OCI-LY3 (cell line): Measurements from ENCODE around the gene P2RX3.

Experiments used
- H2AFZ ChIP-seq: fragments of 200-600, 300-600 bp; shearing (Covaris generic); 2 replicates; pipeline ENCODE4 v1.6.0; 2014; ENCODE audit warnings: antibody characterized with exemption, low read depth, low read length
- H3K27ac ChIP-seq: fragments of 200-600, 300-600 bp; sonication (generic); 2 replicates; pipeline ENCODE4 v1.5.1; 2014; ENCODE audit warnings: mild to moderate bottlenecking, low read length, moderate library complexity, mixed read lengths
- H3K27me3 ChIP-seq: fragments of 200-600, 300-600 bp; sonication (generic); 2 replicates; pipeline ENCODE4 v1.6.1; 2014; ENCODE audit warnings: low read depth, low read length, mixed read lengths
- H3K36me3 ChIP-seq: fragments of 200-600, 300-600 bp; sonication (generic); replicated peaks from 2 replicates; pipeline ENCODE3; 2014; ENCODE audit warnings: low read depth, low read length, mixed read lengths
- H3K4me1 ChIP-seq: fragments of 300-600, 200-600 bp; sonication (generic); 2 replicates; pipeline ENCODE4 v1.6.1; 2014; ENCODE audit warnings: low read length, mixed read lengths
- H3K4me2 ChIP-seq: fragments of 200-600, 300-600 bp; sonication (generic); 2 replicates; pipeline ENCODE4 v1.6.1; 2014; ENCODE audit warnings: low read length, mixed read lengths
- H3K4me3 ChIP-seq: fragments of 300-600, 200-600 bp; sonication (generic); 2 replicates; pipeline ENCODE4 v1.5.1; 2014; ENCODE audit warnings: antibody characterized with exemption, mild to moderate bottlenecking, low read length, moderate library complexity
- H3K79me2 ChIP-seq: fragments of 300-600, 200-600 bp; shearing (Covaris generic); 2 replicates; pipeline ENCODE4 v1.6.1; 2014; ENCODE audit warnings: mild to moderate bottlenecking, low read length, mixed read lengths
- H3K9ac ChIP-seq: fragments of 300-600, 200-600 bp; shearing (Covaris generic); 2 replicates; pipeline ENCODE4 v1.6.0; 2014; ENCODE audit warnings: mild to moderate bottlenecking, low read length, moderate library complexity
- H3K9me3 ChIP-seq: fragments of 200-600, 300-600 bp; shearing (Covaris generic); 2 replicates; pipeline ENCODE4 v1.6.1; 2014; ENCODE audit warnings: low read length, mixed read lengths; ENCODE audit not compliant: insufficient read depth
- H4K20me1 ChIP-seq: fragments of 200-600, 300-600 bp; sonication (generic); 2 replicates; pipeline ENCODE4 v1.6.1; 2016; ENCODE audit warnings: low read length, mixed read lengths; ENCODE audit not compliant: insufficient read depth
- EZH2phosphoT487 ChIP-seq: fragments of 200-600 bp; shearing (Covaris generic); IDR thresholded peaks from 2 replicates; pipeline ENCODE4 v1.6.1; 2018; ENCODE audit warnings: antibody characterized with exemption, mixed run types, low read depth
- TF ChIP-seq, protein P1 (sequence below): fragments of 200-600, 300-600 bp; sonication (generic); IDR thresholded peaks from 2 replicates; pipeline ENCODE4 v1.5.1; 2014; ENCODE audit warnings: antibody characterized with exemption, low read length, low read depth

The P2RX3 gene

DNA sequence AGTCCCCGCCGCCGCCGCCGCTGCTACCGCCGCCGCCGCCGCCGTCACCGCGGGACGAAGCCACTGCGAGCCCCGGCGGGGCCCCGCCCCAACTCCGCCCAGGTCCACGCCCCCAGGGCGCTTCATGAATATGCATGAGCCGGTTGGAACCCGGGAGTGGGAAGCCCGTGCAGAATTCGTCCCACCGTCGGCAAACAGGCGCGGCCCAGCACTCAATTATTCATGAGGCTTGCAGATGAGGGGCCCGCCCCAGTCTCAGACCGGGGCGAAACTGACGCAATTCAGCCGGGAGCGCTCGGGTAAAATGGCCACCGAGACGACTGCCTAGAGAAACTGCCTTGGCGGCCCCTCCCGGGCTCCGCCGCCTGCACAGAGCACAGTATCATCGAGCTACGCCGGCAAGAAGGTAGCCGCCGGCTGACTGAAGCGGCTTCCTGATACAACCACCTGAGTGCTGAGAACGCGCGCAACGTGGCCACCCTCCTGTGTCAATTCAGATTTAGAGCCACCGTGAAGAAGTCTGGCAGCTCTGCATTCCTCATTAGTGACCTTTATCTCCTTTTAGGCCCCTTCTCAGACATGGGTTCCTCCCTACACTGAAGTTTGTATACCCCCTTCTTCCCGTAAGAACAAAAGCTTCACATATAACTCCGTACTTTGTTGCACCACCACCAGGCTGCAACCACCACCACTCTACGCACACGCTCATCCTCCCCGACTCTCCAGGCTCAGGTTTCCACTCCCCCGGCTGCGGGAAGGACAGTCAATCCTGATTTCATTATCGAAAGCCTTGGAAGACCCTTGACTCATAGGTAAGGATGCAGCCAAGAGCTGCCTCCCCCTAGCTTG is 13.0 kb upstream of the P2RX3 start, which contains the start of gene TNKS1BP1:
TSS of gene TNKS1BP1 (minus strand) at position 67 of the 849 bp plus-strand sequence. CDS start 3,067 bp downstream, outside the sequence.
- H3K4me2 ChIP-seq: peak within 1 kb of the TSS; percentile 85
- H3K27ac ChIP-seq: peak within 1 kb of the TSS; percentile 86
- no peaks in the 10 kb centered on the region for H3K27me3 ChIP-seq
- H3K4me1 ChIP-seq: peaks cover 44% of the 10 kb centered on the region
- H3K9me3 ChIP-seq: no peaks in the 10 kb centered on the region
- H3K79me2 ChIP-seq: peaks cover 6% of the 10 kb centered on the region; the same call in 1 of the 2 replicates
- H2AFZ ChIP-seq: peak within 1 kb of the TSS; percentile 55
- H3K36me3 ChIP-seq: peaks cover 46% of the 10 kb centered on the region
- no peaks in the 10 kb centered on the region for H4K20me1 ChIP-seq
- peak within 1 kb of the TSS; percentile 81 for H3K4me3 ChIP-seq
- H3K9ac ChIP-seq: peak within 1 kb of the TSS; percentile 81
- TF ChIP-seq, protein P1, sequence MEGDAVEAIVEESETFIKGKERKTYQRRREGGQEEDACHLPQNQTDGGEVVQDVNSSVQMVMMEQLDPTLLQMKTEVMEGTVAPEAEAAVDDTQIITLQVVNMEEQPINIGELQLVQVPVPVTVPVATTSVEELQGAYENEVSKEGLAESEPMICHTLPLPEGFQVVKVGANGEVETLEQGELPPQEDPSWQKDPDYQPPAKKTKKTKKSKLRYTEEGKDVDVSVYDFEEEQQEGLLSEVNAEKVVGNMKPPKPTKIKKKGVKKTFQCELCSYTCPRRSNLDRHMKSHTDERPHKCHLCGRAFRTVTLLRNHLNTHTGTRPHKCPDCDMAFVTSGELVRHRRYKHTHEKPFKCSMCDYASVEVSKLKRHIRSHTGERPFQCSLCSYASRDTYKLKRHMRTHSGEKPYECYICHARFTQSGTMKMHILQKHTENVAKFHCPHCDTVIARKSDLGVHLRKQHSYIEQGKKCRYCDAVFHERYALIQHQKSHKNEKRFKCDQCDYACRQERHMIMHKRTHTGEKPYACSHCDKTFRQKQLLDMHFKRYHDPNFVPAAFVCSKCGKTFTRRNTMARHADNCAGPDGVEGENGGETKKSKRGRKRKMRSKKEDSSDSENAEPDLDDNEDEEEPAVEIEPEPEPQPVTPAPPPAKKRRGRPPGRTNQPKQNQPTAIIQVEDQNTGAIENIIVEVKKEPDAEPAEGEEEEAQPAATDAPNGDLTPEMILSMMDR: no peak
- TF ChIP-seq EZH2phosphoT487: no peak

GRCh38 chr11:57325735-57326048 is 12.5 kb upstream of the P2RX3 start:
- H3K36me3 ChIP-seq: peaks cover 51% of the 10 kb centered on the region
- TF ChIP-seq, protein P1: no peak
- TF ChIP-seq EZH2phosphoT487: no peak
- H3K4me1 ChIP-seq: peaks cover 48% of the 10 kb centered on the region
- no peak overlapping the region; the same call in 1 of the 2 replicates for H2AFZ ChIP-seq
- no peaks in the 10 kb centered on the region for H3K27me3 ChIP-seq
- H4K20me1 ChIP-seq: no peaks in the 10 kb centered on the region
- peak overlapping the region; percentile 81 for H3K9ac ChIP-seq
- H3K79me2 ChIP-seq: peaks cover 12% of the 10 kb centered on the region; the same call in 1 of the 2 replicates
- peak overlapping the region; percentile 85 for H3K4me2 ChIP-seq
- no peaks in the 10 kb centered on the region for H3K9me3 ChIP-seq
- peak overlapping the region; percentile 86 for H3K27ac ChIP-seq
- peak overlapping the region; percentile 81 for H3K4me3 ChIP-seq

GRCh38 chr11:57327721-57328120 is 10.4 kb upstream of the P2RX3 start:
- Histone ChIP-seq H3K27me3 (no peaks in the 10 kb centered on the region), H3K4me3 (no peak overlapping the region), H3K4me2 (no peak overlapping the region), H2AFZ (no peak overlapping the region), H3K9ac (no peak overlapping the region), H3K79me2 (peaks cover 32% of the 10 kb centered on the region), H3K27ac (no peak overlapping the region), H3K36me3 (peaks cover 69% of the 10 kb centered on the region), H3K9me3 (no peaks in the 10 kb centered on the region), H3K4me1 (peaks cover 44% of the 10 kb centered on the region), H4K20me1 (no peaks in the 10 kb centered on the region)
- TF ChIP-seq, protein P1: no peak
- TF ChIP-seq EZH2phosphoT487: no peak

GRCh38 chr11:57330029-57330428 is 8.1 kb upstream of the P2RX3 start:
- Histone ChIP-seq H3K4me3 (no peak overlapping the region), H3K36me3 (peaks cover 88% of the 10 kb centered on the region), H3K9me3 (no peaks in the 10 kb centered on the region), H2AFZ (no peak overlapping the region), H3K27ac (no peak overlapping the region), H3K79me2 (peaks cover 50% of the 10 kb centered on the region), H3K27me3 (no peaks in the 10 kb centered on the region), H3K4me1 (peaks cover 46% of the 10 kb centered on the region), H4K20me1 (no peaks in the 10 kb centered on the region), H3K9ac (no peak overlapping the region), H3K4me2 (no peak overlapping the region)
- TF ChIP-seq, protein P1: no peak
- no peak for TF ChIP-seq EZH2phosphoT487
